ENCODE data around the gene FIGN. TPM values are rescaled to one million over a fixed set of nuclear protein-coding genes. Genes with fewer than 3 reads are reported as not detected.

The FIGN gene
- total RNA-seq, 1 experiment from 2014 or later = 14.6 TPM

- Histone ChIP-seq H3K18ac (ENCODE audit: insufficient read length, low read depth, low read length) (no peak overlapping the region), H2BK12ac (ENCODE audit: insufficient read length, low read depth, low read length) (no peak overlapping the region), H3K23ac (ENCODE audit: insufficient read length, low read depth, low read length) (no peak overlapping the region), H4K20me1 (ENCODE audit: control insufficient read depth, insufficient read depth, insufficient read length) (no peaks in the 10 kb centered on the region), H2AK5ac (ENCODE audit: insufficient read length, low read length) (no peak overlapping the region), H3K79me1 (ENCODE audit: insufficient read depth, low read depth, low read length, poor library complexity, severe bottlenecking) (no peaks in the 10 kb centered on the region), H2BK20ac (ENCODE audit: low read depth, low read length, poor library complexity, severe bottlenecking) (no peak overlapping the region), H2AFZ (ENCODE audit: low read length) (no peak overlapping the region), H3K23me2 (ENCODE audit: insufficient read length, low read depth, low read length, poor library complexity, severe bottlenecking) (no peaks in the 10 kb centered on the region), H4K5ac (ENCODE audit: insufficient read length, low read depth, low read length) (no peak overlapping the region), H4K91ac (ENCODE audit: insufficient read length, low read depth, low read length) (no peak overlapping the region), H4K8ac (replicated peaks; ENCODE audit: insufficient read length, low read depth, low read length) (no peak overlapping the region), H3K4me2 (ENCODE audit: insufficient read depth, insufficient read length, low read length) (no peak overlapping the region), H3K9ac (ENCODE audit: extremely low read depth, insufficient read length, low read length) (no peak overlapping the region), H3T11ph (ENCODE audit: low read length) (no peak overlapping the region), H3K56ac (ENCODE audit: insufficient read length, low read depth, low read length) (no peak overlapping the region), H2BK15ac (ENCODE audit: low read depth, low read length) (no peak overlapping the region; the same call in 1 of the 2 replicates), H3K27ac (ENCODE audit: insufficient read length, low read depth, low read length) (no peak overlapping the region), H2BK120ac (ENCODE audit: low read depth, low read length, poor library complexity, severe bottlenecking) (no peak overlapping the region), H3K14ac (ENCODE audit: insufficient read depth, low read length) (no peak overlapping the region), H3K9me3 (ENCODE audit: control insufficient read depth, low read depth, low read length) (no peaks in the 10 kb centered on the region), H3K4me1 (ENCODE audit: insufficient read depth, low read length) (no peaks in the 10 kb centered on the region), H3K79me2 (ENCODE audit: insufficient read depth, low read length) (no peaks in the 10 kb centered on the region), H3K4ac (ENCODE audit: low read depth, low read length) (no peak overlapping the region), H3K27me3 (ENCODE audit: insufficient read depth, low read length) (no peaks in the 10 kb centered on the region), H2BK5ac (ENCODE audit: insufficient read length, low read length) (no peak overlapping the region)
- DNase-seq = no peak
- TF ChIP-seq CTCF (conservative IDR thresholded peaks at IDR 0.05) = no peak
- Mint-ChIP-seq H3K27ac (no peak overlapping the region), H3K36me3 (ENCODE audit: insufficient read depth in 1 of 3, low read depth in 3 of 3) (no peaks in the 10 kb centered on the region), H3K4me3 (no peak overlapping the region), H3K27me3 (ENCODE audit: low read depth) (no peaks in the 10 kb centered on the region), H3K4me1 (no peaks in the 10 kb centered on the region), H3K9me3 (no peaks in the 10 kb centered on the region)
- no CpG with 5 or more reads among the region's 6 CpGs for WGBS (ENCODE audit: extremely low coverage, insufficient read length, low lambda C conversion rate)
These were observed 44.3 kb upstream of the FIGN start for GRCh38 chr2:163779970-163780597.

Measured in H9 (cell line).